Pons (tissue), 1 donor: ENCODE results near the gene OR10A7.
"Not testable (repeated sequence)": the region's sequence is repeated elsewhere in the genome, so short reads cannot be mapped to it uniquely, and the experiment has no call there.

Source experiments
- DNase-seq: peaks from one replicate; pipeline ENCODE4 v3.0.0-alpha.2; 2016; ENCODE audit warnings: low spot score

OR10A7 gene, protein sequence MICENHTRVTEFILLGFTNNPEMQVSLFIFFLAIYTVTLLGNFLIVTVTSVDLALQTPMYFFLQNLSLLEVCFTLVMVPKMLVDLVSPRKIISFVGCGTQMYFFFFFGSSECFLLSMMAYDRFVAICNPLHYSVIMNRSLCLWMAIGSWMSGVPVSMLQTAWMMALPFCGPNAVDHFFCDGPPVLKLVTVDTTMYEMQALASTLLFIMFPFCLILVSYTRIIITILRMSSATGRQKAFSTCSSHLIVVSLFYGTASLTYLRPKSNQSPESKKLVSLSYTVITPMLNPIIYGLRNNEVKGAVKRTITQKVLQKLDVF

DNA sequence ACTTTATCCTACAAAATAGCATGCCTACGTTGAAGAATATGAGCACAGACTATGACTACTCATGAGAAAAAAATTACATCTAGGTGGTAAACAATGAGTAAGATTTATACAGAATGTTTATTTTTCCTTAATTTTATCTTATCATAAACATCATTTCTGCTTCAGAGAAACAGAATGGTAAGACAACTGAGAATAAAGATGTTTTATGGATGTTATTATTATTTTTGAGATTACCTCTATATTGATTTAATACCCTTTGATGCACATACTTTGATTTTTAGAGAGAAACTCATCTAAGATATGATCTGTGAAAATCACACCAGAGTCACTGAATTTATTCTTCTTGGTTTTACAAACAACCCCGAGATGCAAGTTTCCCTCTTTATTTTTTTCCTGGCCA is at the start of gene OR10A7:
Gene OR10A7, plus strand, starts transcription at position 301 of the 400 bp plus-strand sequence. Its CDS starts 0 bp downstream, at position 301.
- no peak for DNase-seq

DNA sequence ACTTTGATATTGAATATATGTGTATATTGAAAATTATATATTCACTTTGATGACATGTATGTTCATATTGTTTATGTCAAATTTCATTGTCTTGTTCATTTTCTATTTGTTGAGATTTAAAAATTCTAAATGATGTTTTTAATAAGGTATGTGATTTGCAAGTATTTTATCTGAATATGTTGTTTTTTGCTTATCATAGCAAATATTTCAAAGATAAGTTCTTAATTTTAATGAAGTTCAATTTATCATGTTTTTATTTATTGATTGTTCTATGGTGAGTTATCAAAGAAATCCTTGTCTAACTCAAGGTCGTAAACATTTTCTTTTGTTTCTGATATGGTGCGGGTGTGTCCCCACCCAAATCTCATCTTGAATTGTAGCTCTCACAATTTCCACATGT is 49.4 kb upstream of the OR10A7 start:
- no peak for DNase-seq

DNA sequence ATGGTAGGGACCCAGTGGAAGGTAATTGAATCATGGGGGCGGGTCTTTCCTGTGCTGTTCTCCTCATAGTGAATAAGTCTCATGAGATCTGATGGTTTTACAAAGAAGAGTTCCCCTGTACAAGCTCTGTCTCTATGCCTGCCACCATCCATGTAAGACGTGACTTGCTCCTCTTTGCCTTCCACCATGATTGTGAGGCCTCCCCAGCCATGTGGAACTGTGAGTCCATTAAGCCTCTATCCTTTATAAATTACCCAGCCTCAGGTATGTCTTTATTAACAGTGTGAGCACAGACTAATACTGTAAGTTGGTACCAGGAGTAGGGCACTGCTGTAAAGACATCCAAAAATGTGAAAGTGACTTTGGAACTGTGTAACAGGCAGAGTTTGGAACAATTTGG is 49.0 kb upstream of the OR10A7 start:
- not testable (repeated sequence) for DNase-seq

DNA sequence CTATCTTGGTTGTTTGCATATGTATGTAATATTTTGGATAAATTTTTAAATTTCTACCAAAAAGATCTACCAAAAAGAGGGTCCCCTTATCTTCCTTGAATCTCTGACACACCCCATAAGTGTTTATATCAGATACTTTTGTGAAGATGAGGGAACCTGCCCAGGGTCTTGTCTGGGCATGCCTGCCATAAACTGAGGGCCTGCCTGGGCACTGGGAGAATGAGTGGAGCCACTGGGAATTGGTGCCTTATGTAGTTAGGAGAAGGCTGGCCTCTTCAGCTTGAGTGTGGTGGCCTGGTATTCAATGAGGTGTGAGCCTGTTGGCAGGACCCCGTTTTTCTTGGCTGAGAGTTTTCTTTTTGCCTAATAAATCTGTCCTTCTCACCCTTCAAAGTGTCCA is 48.1 kb upstream of the OR10A7 start:
- no peak for DNase-seq

DNA sequence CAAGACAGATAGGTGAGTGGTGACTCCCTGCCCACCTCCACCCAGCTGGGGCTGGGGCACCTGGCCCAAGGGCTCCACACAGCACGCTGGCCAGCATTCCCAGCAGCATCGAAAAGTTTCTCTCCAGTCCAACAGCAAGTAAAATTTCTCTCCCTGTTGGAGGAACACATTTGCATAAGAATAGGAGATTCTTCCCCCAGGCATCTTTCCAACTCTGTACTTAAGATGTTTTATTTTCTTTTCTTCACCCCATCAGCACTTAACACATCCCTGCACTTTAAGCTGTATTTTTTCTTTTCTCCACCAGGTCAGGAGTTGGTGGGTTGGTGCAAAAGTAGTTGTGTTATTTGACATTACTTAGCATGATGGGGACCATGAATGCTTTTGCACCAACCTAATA is 47.4 kb upstream of the OR10A7 start:
- no peak for DNase-seq

DNA sequence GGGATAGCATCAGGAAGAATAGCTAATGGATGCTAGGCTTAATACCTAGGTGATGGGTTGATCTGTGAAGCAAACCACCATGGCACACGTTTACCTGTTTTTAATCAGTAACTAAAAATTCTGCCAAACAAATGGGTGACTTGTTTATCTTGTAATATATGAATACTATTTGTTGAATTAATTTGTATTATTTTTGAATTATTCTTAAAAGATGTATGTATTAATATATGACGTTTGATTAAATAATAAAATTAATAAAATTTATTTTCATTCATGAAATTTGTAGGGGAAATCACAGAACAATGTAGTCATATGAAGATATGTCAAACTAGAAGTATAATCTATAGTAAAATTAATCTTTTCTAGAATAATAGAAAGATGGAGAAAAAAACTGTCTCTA is 32.3 kb upstream of the OR10A7 start:
- no peak for DNase-seq

DNA sequence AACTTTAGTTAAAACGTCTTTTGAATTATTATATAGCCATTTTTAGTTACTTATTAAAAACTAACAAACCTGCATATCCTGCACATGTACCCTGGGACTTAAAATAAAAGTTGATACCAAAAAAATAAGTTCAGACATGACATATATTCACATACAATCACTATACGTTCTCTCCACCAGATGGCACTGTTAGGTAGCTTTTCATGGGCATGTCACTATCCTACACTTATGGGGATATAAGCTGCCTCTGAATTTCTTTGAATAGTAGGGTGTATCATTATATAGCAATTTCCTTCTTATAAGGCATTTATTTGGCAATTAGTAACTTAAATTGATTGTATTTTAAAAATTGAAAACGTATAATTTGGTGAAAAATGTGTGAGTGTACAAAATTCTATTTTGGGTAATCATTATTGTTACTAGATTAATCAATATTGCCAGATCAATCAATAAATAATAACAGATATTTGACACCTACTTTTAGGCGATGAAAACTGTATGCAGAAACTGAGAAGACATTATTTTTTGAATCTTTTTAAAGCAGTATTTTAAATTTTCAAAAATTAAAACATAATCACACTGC is 31.8 kb upstream of the OR10A7 start:
- DNase-seq: peak; percentile 86

DNA sequence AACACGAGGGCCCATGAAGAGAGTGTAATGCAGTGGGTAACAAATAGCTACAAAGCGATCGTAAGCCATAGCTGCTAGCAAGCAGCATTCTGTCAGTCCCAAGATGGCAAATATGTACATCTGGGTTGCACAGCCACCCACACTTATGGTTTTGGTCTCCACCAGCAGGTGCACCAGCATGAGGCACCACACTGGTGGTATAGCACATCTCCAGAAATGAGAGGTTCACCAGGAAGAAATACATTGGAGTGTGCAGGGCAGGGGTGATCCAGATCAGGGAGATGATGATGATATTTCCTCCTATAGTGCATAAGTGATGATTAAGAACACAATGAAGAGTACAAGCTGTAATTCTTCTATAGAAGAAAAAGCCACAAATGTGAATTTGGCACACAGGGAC is 26.4 kb upstream of the OR10A7 start:
- no peak for DNase-seq

DNA sequence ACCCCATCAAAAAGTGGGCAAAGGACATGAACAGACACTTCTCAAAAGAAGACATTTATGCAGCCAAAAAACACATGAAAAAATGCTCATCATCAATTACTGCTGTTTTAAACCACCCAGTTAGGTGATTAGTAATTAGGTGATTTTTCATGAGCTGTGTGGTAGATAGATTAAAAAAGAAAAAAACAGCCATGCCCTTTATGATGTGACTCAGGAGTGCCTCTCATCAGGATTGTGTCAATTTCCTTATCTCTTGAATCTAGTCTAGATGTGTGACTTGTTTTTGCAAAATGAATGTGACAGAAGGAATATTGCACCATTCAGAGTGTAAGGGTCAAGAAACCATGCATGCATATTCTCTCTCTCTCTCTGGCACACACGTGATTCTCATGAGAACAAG is 5.7 kb downstream of the OR10A7 start:
- DNase-seq: no peak

DNA sequence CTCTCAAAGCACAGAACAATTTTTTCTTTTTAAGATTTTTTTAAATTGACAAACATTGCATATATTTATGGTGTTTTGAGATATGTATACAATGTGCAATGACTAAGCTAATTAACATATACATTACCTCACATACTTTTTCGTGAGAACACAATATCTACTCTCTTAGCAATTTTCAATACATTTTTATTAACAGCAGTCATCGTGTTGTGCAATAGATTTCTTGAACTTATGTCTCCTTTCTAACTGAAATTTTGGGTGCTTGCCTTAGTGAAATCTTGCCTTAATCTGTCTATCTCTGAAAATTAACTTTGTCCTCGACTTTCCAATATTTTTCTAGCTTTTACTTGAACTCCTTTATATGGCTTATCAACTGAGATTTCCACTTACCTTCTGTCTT is 6.8 kb downstream of the OR10A7 start:
- no peak for DNase-seq

DNA sequence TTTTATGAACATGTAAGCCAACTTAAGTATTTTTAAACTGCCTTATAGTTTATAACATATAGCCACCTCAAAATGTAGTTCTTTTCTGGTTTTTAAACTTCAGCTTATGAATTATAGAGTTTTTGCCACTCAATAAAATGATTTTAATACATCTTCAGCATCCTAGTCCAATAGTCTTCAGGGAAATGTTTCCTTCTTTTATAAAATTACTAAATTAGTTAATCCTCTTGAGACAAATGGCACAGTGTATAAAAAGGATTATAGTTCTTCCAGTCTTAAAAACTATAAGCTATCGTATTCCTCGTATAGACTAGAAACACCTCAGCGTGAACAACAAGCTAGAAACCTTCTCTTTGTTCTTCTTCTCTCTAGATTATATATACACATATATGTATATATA is 23.5 kb downstream of the OR10A7 start, which contains the start of gene OR6C74:
Gene OR6C74, plus strand, starts transcription at position 301 of the 400 bp plus-strand sequence. CDS start 2,679 bp downstream, outside the sequence.
- DNase-seq: no peak

DNA sequence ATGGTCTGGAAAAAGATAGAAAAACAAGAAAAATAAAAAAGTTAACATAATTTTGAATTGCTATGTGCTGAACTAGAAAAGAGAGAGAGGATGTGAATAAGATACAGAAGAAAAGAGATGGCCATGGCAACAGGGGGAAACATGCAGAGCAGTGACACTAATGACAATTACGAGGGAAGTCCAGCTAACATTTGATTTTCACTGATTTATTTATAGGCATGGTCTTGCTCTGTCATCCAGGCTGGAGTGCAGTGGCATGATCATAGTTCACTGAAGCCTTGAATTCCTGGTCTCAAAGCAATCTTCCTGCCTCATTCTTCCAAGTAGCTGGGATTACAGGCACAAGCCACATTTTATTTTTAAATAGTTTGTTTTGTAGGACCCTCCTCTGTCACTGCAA is 25.3 kb downstream of the OR10A7 start:
- DNase-seq: no peak

DNA sequence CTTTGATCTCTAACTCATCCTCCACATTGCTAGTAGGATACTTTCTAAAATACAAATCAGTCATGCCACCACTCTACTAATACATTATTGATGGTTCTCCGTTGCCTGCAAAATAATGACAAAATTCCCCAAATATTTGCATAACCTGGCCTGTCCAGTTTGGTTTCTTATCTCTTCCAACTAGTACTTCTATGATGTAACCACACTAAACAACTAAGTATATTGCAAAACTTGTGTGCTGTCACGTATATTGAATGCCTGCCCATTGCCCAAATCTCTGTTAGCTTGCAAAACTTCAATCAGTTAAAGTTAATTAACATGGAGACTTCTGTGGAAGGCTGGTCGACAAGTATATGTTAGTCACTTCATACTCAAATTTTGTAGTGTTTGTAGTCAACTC is 30.1 kb downstream of the OR10A7 start:
- no peak for DNase-seq

DNA sequence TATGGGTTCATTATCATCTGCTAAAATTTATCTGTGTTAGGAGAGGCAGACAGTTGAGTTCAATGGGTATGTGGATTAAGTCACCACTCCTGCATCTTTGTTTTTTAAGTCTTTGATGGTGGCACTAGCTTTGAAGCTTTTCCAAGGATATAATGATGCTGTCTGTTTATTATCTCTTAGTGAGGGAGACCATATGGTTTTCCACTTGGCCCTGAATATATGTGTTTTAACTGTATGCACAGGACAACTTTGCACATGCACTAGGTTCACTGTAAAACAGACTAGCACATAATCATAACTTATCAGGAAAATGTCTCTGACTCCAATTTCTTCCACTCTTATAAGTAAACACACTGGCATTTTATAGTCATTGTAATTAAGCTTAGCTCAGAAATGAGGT is 32.5 kb downstream of the OR10A7 start:
- no peak for DNase-seq

DNA sequence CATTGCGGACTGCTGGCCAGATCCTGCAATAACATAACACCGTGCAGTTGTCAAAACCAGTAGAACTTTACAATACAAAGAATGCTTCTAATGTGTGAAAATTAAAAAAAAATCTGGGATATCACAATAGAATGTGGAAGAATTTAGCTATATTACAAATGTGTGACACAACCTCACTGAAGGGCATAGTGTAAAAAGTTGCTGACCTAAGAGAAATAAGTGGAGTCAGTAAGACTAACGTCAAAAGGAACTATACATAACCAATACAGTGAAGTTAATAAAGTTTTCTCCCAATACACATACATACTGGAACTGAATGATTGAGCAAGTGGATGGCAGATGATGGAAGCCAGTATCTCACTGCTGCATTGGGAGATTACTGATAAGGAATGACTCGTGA is 36.0 kb downstream of the OR10A7 start:
- no peak for DNase-seq

DNA sequence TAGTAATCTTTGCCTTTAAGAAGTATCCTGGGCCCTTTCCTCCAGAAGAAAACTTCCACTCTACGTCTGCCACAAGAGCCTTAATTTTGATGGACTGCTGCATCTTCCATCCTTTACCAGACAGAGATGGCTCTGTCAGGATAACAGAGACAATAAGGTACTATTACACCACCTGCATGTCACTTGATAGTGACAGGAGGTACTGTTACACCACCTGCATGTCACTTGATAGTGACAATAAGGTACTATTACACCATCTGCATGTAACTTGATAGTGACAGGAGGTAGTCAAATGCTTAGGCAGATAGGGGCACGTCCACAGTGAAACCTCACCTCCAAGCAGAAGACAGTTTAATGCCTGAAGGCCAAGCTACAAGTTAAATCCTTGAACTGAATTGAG is 37.5 kb downstream of the OR10A7 start:
- no peak for DNase-seq
